GM19351 (cell line): ENCODE measurements around the gene GAL3ST3.

Source experiments
- ATAC-seq: cut with Tn5 transposase; IDR thresholded peaks from one replicate; pipeline ENCODE4 v1.9.1; 2021; ENCODE audit warnings: mild to moderate bottlenecking, moderate library complexity; ENCODE audit not compliant: unreplicated experiment

GAL3ST3 gene

DNA sequence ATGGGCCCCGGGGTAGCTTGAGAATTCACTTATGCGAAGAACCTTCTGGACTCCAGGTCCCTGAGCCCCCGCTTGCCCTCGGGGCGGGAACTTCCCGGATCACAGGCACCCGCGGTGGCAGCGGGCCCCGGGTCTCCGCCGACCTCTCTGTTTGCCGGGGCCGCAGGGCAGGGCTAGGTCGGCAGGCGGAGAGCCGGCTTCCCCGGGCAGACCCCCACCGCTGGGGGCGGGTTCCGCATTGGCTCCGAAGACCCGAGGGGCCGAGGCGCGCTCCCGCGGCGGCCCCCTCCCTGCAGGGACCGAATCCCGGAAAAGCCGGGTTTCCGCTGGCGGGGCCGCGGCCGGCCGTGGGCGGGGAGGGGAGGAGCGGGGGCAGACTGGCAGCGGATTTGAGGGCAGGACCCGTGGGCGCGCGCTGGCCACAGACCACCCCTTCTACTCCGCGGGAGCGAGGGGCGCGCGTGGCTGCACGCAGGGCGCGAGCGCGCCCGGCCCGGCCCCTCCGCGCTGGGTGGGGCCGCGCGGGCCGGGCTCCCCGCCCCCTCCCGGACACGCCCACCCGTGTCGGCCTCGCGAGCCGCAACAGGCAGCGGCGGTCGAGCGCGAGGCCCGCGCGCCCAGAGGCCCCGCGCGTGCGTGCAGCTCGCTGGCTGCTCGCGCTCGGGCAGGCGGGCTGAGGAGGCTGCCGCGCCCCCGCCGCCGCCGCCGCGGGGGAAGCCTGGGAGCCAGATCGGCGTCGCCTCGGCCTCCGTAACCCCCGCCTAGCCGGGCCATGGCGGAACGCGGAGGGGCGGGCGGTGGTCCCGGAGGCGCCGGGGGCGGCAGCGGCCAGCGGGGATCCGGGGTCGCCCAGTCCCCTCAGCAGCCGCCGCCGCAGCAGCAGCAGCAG lies 21.0 kb upstream of the GAL3ST3 start, which contains the start of gene PACS1:
TSS of gene PACS1 (plus strand) at position 558 of the 889 bp plus-strand sequence. CDS start at position 773, 215 bp downstream.
- no peak for ATAC-seq

DNA sequence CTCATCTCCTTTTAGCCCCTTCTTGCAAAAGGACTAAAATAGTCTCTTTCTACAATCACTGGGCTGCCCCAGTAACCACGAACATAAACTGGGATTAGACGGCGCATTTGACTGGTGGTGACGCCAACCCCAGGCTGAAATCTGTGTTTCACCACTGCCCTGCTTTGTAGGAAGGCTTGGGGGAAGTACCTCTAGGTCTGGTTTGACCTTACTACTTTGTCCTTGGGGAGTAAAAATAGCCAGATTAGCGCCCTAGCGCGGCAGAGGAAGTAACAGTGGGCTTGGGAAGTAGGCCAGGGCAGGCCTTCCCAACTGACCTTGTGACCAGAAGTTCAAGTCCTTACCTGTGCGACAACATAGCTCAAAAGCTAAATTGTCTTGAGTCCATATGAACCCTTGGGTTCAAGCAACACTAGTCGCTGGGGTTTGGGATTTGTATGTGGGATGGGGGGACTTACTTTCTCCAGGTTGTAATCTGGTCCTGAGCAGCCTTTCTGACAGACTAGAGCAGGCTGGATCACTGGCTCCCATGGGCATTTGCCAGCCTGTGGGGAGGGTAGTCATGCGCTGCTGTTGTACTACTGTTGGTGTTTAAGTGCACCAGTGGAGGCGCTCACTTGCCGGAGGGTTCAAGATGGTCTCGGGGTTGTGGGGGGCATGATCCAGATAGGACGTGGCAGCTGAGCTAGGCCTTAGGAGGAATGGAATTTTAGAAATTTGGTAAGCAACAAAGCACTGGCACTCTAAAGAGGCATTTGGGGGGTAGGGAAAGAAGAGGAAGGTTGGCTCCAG lies 20.2 kb upstream of the GAL3ST3 start:
- no peak for ATAC-seq

DNA sequence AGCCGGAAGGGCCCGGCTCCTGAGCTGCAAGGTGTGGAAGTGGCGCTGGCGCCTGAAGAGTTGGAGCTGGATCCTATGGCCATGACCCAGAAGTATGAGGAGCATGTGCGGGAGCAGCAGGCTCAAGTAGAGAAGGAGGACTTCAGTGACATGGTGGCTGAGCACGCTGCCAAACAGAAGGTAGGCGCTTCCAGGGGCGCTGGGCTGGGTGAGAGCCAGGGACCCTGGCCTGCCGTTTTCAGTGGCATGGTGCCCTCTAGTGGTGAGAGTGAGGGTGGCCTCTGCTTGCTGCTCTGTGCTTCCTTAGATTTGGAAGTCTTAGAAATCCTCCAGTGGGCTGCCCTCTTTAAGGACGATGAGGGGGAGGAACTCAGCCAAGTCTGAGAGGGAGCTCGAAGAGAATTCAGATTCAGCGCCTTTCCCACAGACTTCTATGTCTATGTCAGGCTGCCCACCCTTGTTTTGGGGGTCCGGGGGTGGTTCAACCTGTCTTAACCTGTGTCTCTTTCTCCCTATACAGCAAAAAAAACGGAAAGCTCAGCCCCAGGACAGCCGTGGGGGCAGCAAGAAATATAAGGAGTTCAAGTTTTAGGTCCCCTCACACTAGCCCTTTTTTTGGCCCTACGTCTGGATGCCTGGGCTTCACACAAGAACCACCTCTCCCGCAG lies 19.3 kb upstream of the GAL3ST3 start:
- ATAC-seq, result no peak

DNA sequence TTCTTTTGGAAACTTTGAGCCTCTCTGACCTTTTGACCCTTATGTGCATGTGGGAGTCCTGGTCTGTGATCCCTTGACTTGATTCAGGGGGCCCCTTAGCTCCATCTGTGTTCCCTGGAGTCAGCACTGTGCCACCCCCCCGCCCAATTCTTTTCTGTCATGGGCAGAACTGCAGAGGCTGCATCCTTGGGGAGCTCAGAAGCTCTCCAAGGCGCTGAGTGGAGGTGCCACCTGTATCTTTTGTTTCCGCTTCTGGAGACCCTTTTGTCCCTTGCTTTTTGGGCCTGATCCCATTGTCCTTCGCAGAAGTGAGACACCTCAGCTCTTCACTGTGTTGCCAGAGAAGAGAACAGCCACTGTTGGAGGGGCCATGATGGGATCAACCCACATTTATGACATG lies 18.7 kb upstream of the GAL3ST3 start:
- ATAC-seq, result no peak

DNA sequence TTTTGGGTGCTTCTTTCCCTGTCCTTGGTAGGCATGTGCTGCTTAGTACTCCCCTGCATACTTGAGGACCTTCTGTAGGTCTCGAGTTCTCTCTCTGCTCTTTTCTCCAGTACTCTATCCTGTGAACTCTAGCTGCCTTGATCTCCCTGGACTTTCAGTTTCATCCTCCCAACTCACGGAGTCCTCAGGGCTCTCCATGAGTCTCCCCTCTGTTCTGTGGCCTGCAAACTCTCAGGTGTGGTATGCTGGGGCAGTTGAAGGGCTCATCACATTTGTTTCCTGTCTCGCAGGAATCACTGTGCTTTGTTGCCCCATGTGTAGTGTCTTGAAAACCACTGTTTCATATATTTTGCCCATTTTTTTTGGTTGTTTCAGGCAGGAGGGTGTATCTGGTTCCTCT lies 17.8 kb upstream of the GAL3ST3 start:
- ATAC-seq, result no peak

DNA sequence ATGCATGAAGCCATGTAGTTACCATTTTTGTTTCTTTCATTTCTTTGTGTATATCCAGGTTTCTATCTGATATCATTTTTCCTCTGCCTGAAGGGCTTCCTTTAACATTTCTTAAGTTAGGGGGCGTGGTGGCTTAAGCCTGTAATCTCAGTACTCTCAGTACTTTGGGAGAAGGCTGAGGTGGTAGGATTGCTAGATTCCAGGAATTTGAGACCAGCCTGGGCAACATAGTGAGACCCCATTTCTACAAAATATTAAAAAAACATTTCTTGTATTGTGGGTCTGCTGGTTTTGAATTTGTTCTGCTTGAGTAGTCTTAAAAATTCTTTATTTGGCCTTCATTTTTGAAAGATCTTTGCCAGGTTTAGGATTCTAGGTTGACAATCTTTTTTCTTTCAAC lies 15.6 kb upstream of the GAL3ST3 start:
- no peak for ATAC-seq

DNA sequence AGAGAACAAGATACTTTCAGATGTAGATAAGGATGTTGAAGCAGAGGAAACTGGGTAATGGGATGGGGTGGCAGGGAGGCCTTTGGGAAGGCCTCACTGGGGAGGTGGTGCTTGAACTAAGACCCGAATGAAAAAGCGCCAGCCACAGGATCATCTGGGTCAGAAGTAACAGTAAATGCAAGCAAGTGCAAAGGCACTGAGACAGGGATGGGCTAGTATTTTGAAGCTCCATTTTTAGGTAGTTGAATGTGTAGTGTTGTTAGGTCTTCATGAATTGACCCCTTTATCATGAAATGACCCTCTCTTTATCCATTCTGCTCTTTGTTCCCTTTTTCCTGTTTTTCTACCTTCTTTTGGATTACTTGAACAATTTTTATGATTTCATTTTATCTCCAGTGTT lies 14.9 kb upstream of the GAL3ST3 start:
- ATAC-seq, result no peak

DNA sequence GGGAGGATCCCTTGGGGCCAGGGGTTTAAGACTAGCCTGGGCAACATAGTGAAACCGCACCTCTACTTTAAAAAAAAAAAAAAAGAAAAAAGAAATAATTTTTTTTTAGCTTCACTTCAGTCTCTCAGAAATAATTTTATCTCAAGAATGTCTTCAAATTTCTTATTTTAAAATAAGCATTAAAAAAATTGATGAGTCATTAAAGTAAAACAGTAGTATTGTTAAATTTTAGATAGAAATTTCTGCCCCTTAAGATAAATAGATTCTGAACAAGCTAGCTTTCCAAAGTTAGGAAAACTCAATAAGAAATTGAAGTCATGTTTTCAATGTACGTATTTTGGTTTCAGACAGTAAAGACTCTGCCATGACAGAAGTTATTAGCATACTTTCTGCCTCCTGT lies 13.4 kb upstream of the GAL3ST3 start:
- no peak for ATAC-seq

DNA sequence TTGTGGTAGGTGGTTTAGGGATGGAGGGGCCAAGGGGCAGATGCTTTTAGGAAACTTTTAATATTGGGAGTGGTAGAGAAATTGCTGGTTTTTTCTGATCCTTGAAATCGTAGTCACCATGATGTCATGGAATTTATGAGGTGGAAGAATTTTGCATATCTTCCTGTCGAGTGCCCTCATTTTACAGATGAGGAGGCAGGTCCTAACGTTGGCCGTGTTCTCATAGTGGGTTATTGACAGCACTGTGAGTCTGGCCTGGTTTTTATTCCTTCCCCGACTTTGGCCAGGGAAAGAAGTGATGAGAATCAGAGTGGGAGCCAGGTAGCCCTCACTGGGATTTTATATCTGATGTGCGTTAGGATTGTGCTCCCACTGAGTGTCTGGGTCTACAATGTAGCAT lies 12.3 kb upstream of the GAL3ST3 start:
- ATAC-seq, result no peak

DNA sequence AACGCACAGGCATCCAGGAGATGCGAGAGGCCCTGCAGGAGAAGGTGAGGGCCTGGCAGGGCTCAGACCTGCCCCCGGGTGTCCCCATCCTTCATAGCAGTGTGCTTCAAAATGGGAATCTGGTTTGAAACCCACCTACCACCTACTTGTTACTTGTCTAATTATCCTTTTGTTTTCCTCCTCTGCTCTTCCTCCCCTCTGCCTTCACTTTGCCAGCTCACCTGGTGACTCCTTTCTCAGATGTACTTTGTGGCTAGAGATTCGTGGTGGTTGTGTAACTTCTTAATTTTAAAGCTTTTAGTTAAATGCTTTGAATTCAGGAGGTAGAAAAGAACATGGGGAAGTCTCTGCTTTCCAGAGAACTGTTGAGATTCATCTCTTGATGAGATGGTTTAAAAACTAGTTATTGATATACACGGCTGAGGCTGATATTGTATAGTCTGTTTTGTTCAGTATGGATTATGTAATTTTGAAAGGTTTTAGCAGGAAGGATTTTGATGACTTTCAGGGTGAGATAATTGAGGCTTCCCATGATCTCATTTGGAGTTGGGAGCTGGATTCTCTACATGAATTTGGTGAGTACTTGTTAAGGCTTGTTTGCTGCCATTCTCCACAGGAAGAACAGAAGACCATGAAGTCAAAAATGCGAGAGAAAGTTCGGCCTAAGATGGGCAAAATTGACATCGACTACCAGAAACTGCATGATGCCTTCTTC lies 11.2 kb upstream of the GAL3ST3 start:
- ATAC-seq, result no peak

DNA sequence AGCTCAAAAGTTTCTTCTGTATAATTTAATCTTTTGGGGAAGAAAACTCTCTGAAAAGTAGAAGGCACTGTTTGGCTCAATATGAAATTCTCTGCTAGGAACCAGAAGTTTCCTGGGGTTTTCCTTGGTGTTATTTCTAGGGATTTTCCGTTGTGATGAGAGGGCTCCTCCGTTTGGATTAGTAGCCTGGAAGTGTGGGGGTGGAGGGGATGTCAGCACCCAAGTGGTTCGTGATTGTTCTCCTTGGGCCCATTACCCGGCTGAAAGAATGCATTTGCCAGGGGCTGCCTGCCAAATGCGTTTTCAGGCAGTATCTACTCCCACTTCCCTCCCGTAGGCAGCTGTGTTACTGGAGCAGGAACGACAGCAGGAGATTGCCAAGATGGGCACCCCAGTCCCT lies 7.5 kb upstream of the GAL3ST3 start:
- ATAC-seq, result no peak

DNA sequence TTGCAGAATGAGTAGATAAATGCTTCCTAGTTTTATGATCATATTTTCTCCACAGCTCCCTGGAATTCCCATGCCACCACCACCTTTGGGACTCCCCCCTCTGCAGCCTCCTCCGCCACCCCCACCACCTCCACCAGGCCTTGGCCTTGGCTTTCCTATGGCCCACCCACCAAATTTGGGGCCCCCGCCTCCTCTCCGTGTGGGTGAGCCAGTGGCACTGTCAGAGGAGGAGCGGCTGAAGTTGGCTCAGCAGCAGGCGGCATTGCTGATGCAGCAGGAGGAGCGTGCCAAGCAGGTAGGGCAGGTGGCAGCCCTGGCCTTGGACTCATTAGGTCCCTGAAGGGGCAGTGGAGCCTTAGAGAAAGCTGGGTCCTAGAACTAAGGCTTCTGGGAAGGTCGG lies 6.1 kb upstream of the GAL3ST3 start:
- ATAC-seq, result no peak

DNA sequence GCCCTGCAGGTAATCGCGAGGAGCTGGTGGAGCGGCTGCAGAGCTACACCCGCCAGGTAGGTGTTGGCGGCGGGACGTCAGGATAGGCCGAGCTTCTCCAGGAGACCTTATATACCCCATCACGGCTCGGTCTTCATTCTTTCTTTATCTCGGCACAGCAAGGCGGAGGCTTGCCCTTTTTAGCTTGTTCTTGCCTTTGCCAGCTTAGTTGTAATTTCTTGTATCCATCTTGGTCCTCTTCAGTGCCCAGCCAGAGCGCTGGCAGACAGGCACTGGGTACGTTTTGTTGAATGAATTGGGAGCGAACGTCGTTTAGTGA lies 3.7 kb upstream of the GAL3ST3 start:
- ATAC-seq, result no peak

DNA sequence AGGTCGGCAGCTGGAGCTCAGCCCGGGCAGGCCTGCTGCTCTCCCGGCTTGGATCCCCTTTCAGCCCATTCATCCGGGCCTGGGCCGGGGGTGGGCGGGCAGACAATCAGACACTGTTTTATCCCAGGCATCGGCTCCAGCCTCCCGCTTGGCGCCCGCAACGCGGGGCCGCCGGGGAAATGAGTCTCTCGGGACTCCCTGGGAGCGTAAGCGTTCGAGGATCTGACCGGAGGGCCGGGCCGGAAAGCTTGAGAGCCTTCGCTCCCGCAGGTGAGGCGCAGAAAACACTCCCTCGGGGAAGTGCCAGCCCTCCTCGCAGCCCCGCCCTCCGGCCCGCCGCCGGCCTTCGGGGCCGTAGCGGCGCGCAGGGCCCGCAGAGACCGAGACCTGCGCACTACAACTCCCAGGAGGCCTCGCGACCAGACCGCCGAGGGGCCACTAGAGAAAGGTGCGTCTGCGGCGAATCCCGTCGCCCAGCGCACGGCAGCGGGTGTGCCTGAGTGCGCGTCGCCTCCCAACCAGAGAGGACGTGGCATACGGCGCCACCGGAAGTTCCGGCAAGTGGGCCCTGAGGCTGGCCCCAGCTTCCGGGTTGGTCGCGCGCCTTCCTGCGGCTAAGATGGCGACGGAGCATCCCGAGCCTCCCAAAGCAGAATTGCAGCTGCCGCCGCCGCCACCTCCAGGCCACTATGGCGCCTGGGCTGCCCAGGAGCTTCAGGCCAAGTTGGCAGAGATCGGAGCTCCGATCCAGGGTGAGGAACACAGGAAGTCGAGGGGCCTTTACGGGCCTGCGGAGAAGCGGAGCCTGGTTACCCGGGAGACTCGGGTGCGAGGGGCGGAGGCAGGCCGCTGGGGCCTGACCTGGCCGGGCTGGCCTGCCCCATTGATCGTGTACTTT lies 3.1 kb upstream of the GAL3ST3 start, which contains the start of gene SF3B2:
TSS of gene SF3B2 (plus strand) at position 599 of the 898 bp plus-strand sequence. CDS start at position 620, 21 bp downstream.
- ATAC-seq, result peak; percentile 95

DNA sequence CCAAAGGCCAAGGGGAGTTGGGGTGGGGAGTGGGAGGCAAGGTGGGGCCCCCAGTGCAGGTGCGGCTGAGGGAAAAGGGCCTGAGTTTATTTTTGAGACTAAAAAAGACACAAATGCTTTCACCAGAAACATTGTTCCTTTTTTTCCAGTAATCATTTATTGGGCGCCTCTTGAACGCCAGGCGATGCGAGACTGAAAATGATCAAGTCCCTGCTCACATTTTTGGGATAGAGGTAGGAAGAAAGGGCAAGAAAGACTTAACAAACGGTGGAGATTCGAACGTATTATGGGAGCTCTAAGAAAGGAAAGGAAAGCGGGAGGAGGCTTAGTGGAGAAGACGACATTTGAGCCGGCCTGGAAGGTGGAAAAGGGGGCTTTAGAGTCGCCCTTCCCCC lies 2.4 kb upstream of the GAL3ST3 start:
- ATAC-seq, result no peak

DNA sequence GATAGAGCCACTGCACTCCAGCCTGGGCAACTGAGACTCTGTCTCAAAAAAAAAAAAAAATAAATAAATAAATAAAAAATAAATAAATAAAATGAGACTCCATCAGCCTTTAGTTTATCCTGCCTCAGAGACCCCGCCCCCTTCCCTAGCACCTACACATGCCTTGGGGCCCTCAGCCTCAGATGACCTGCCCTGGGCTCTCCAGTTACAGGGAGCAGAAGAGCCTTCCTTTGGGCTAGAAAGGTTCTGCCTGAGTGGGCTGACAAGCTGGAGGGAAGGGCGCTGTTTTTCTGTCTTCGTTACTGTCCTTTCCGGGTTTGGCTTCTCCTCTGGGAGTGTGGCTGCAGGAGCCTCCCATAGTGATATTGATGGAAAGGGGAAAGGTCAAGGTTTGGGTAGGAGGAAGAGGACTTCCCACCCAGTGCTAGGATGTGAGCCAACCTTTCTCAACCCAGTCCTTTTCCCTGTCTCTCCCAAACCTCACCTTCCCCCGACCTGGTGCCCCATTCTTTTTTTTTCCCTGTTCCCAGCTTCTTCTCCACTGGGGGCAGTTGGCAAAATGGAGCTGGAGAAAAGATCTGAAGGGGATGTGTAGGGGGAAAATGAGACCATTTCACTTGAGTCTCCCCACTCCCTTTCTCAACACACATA lies 1.7 kb upstream of the GAL3ST3 start:
- no peak for ATAC-seq

DNA sequence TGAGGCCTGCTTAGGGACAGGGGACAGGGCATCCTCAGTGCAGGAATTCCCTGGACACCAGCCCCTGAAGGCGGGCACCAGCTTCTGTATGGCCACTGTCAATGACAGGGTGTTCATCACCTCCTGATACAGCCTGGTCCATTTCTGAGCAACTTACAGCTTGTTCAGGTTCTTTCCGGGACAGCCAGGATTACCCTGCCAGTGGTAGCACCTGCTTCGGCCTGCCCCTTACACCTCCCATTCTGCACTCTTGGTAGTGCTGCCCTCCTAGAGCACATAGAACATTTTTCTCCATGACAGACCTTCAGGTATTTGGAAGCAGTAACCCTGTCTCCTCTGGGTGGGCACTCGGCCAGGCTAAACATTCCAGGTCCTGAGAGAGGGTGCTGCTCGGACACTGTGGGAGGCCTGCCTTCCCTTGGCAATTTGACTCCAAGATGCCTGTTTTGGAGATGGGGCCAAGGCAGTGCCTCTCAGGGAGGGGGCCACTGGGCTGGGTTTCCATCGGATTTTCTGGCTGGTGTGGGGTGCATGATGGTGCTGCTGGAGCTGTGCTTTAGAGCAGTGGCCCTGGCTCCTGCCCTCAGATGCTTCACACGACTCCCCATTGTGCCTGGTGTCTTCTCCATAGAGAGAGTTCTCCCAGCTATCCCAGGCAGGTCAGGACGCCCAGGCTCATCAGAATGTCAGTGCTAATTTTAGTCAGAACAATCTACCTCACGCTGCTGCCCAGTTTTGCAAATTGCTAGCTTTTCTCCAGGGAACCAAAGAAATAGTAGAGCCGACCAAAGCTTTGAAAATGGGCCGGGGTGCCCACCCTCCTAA lies 1.2 kb downstream of the GAL3ST3 start:
- ATAC-seq, result no peak

DNA sequence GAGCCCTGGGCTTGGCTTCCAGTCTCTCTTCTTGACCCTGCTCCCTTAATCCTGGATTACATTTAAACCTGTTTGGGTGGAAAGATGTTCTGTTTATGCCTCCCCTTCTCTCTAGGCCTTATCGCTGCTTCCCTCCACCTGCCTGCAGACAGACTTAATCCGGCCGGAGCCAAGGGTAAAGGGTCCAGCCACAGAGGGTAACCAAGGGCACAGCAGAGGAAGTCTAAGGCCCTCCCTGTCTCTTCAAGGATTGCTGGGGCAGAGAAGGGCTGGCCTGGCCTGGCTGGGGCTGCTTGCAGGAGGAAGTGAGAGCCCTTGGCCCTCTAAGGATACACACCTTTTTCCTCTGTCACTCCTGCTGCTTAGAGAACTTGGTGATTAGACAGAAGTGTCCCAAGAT lies 2.1 kb downstream of the GAL3ST3 start:
- ATAC-seq, result no peak
